HG03378 (cell line): Measurements from ENCODE around the gene ARHGAP18.
A peak's percentile ranks its signal among the peaks of the same experiment; 100 is the strongest.

ENCODE experiments used
- ATAC-seq: cut with Tn5 transposase; IDR thresholded peaks from one replicate; pipeline ENCODE4 v1.9.1; 2021; ENCODE audit warnings: mild to moderate bottlenecking, moderate library complexity; ENCODE audit not compliant: unreplicated experiment

ARHGAP18 gene

DNA sequence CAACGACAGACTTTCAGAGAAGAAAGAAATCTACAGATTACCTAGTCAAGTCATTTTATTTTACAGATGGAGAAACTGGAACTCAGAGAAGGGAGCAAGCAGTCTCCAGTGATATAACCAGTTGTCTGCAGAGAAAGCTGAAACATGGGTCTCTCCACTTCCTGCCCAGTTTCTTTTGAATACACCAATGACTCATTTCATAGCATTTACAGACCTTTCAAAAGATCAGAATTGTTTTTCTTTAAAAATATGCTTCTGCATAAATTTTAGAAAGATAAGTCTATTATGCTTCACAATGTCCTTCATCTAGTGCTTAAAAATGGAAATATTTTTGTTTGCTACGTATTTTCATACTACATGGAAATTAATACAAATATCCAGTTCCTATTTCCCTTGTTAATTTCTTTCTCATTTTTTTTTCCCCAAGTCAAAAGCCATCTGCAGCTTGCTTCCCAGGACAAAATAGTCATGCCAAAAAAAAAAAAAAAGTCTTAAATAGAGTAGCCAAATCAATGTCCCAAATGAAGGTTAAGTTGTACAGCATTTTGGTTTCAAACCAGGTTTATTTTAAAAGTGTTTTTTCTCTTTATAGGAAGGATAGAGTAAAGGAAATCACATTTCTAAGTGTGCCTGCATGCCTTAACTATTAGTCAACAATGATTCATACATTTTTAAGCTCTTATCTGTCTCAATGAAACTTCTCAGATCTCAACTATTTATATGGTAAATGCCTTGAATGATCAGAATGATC, 36.9 kb downstream of the ARHGAP18 start:
- ATAC-seq, result peak; percentile 75

- peak; percentile 32 for ATAC-seq
These were observed 37.7 kb downstream of the ARHGAP18 start for GRCh38 chr6:129672341-129672682.

GRCh38 chr6:129671442-129672340, 38.3 kb downstream of the ARHGAP18 start:
- peak; percentile 88 for ATAC-seq

GRCh38 chr6:129670634-129671033, 39.3 kb downstream of the ARHGAP18 start:
- ATAC-seq, result no peak

GRCh38 chr6:129667621-129668020, 42.4 kb downstream of the ARHGAP18 start:
- no peak for ATAC-seq

GRCh38 chr6:129667034-129667433, 42.9 kb downstream of the ARHGAP18 start:
- ATAC-seq, result no peak

DNA sequence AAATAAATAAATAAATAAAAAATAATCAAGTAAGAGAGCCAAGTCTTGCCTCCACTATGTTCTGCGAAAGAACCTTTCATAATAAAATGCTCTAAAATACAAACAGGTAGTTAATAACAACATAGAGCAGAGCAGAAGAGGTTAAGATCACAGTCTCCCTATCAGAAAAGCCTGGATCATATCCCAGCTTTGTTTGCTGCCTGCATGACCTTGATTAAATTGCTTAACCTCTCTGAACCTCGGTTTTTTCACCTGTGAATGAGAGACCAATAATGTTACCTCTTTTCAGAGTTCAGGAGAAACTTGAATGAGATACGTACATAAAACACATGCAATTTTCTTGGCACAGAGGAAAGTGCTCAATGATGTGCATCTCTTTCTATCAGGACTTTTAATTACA, 44.4 kb downstream of the ARHGAP18 start:
- ATAC-seq, result no peak

- ATAC-seq, result no peak
These were observed 46.4 kb downstream of the ARHGAP18 start for GRCh38 chr6:129663531-129663930.

DNA sequence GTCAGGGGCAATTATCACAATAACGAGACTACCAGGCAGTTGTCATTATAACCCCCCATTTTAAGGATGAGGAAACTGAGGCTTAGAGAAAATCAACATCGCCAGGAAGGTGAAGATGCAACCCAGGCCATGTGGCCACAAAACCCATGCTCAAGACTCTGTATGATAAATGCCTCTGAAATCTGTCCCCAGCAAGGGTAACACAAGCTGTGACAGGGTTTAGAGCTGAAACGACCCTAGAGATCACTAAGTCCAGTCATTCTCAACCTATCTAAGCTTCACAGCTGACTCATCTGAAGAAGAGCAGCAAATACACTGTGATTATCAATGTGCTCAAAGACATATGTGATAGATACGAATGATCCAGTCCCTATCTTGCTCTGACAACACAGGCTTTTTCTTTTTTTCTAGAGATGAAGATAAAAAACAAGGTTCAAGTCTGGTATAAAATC, 47.0 kb downstream of the ARHGAP18 start:
- peak; percentile 80 for ATAC-seq

GRCh38 chr6:129662406-129662766, 47.6 kb downstream of the ARHGAP18 start:
- peak; percentile 67 for ATAC-seq

- peak; percentile 16 for ATAC-seq
These were observed 48.2 kb downstream of the ARHGAP18 start for GRCh38 chr6:129661536-129662405.

DNA sequence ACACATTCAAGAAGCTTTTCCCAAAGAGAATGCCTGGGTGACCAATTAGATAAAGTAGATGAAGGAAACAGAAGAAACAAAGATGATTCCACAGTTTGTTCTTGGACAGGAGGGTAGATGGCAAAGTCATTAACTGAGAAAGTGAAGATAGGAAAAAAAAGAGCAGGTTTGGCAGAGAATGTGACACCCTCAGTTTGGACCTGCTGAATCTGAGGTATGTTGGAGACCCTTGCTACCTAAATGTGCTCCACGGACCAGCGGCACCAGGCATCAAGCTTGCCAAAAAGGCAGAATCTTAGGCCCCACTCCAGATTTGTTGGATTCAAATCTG, 49.7 kb downstream of the ARHGAP18 start:
- no peak for ATAC-seq

- ATAC-seq, result no peak
These were observed 50.2 kb downstream of the ARHGAP18 start for GRCh38 chr6:129659590-129660345.

GRCh38 chr6:129659167-129659566, 50.8 kb downstream of the ARHGAP18 start:
- no peak for ATAC-seq

- ATAC-seq, result no peak
These were observed 52.5 kb downstream of the ARHGAP18 start for GRCh38 chr6:129657483-129657882.

DNA sequence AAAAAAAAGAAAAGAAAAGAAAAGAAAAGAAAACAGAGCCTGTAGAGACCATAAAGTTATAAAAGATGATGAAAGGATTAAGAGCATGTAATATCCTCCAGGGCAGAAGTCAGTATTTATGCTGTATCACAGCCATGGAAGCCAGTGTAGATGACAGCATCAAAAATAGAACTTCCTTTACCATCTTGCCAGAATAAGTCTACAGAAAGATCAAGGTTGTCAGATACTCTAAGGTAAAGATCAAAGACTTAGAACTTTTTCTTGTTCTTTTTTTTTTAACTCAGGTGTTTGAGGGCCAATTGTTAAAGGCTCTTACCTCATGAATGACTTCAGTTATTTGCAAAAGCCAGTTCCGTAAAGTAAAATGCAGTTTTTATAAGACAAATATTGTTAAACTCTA, 54.6 kb downstream of the ARHGAP18 start:
- ATAC-seq, result no peak

- no peak for ATAC-seq
These were observed 56.2 kb downstream of the ARHGAP18 start for GRCh38 chr6:129653746-129654145.

DNA sequence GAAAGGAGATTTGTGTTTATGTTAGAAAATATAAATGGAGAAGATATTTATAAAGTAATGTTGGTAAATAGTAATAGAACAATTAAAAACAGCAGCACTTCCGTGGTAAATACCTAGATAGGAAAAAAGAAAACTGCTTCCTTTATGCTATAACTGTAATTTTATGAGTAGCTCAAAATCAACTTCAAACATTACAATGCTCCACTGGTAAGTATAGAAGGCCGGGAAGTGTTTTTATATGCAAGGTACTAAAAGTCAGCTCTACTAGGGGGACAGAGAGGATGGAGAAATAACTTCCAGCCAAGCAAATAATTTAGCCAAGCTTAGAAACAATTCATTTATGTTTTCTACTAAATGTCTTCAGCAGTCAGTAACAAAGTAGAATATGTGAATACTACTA, 56.7 kb downstream of the ARHGAP18 start:
- no peak for ATAC-seq

DNA sequence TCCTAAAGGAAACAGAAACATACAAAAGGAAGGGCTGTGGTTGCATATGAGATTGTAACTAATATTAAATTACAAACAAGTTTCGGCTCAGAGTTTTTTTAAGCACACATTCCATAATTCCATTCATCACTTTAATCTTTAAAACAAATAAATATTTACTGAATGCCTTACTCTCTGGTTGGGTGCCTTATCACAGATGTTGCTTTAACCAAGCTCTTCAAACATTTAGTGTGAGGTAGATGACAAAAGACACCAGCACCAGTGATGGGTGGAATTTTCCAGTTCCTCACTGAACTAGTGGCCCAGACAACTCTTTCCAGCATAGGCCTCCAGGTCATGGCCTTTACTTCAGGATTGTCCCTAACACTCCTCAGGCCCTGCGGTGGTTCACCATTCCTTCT, 58.7 kb downstream of the ARHGAP18 start:
- ATAC-seq, result no peak

DNA sequence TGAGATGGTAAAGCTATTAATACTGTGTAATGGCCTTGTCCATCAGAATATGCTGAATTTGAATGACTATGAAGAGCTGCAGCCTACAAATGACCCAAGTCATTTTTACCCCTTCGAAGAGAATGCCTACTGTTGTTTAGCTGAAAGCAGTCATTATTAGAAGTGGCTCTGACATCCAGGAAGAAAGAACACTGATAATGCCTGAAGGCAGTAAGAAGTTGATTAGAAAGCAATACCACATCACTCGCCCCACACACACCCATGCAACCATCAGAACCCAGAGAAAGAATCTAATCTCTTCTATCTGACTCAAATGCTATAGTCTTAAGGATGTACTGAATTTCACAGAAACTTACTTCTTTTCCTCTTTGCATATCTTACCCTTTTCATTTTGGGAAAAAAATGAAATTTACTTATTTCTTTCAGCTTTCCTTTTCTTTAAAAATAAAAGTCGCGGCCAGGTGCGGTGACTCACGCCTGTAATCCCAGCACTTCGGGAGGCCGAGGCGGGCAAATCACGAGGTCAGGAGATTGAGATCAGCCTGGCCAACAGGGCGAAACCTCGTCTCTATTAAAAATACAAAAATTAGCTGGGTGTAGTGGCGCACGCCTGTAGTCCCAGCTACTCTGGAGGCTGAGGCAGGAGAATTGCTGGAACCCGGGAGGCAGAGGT, 61.0 kb downstream of the ARHGAP18 start:
- no peak for ATAC-seq
